HG03097 (cell line): Measurements from ENCODE around the gene MBOAT2.
A peak's percentile ranks its signal among the peaks of the same experiment; 100 is the strongest.
"Not testable (repeated sequence)": the region's sequence is repeated elsewhere in the genome, so short reads cannot be mapped to it uniquely, and the experiment has no call there.

Source experiments
- ATAC-seq: cut with Tn5 transposase; IDR thresholded peaks from one replicate; pipeline ENCODE4 v1.9.1; 2021; ENCODE audit not compliant: unreplicated experiment, low FRiP score

Gene MBOAT2

DNA sequence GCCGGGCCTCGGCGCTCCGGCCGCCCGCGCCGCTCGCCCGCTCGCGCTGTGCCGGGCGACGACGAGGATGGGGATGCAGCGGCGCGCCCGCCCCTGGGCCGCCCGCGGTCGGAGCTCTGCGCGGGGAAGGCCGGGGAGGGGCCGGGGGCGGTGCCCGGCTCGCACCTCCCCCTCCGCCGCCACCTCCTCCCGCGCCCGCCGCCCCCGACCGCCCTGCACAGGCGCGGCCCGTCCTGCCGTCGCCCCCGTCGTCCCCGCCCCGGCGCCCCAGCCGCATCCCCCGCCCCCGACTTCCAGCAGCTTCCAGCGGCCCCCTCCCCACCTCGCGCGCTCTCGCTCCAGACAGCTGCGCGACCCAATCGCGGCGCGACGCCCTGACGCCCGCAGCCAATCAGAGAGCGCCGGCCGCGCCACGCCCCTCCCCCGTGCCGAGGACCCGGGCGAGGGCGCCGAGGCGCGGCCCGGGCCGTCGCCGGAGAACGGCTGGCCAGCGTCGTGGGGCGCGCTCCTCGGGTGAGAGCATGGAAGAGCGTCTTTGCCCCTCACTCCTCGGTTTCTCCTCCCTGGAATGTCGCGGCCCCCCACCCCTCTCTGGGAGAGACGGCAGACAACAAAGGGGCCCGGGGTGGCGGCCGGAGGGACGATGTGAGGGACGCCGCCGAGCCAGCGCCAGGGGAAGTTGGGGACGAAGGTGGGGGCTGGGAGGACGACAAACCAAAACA is at the start of gene MBOAT2:
Gene MBOAT2, minus strand, starts transcription at position 69 of the 722 bp plus-strand sequence. CDS start 70 bp downstream, outside the sequence.
- peak; percentile 82 for ATAC-seq

GRCh38 chr2:9052821-9053533 is 49.5 kb upstream of the MBOAT2 start:
- no peak for ATAC-seq

GRCh38 chr2:9051451-9051850 is 48.0 kb upstream of the MBOAT2 start:
- not testable (repeated sequence) for ATAC-seq

DNA sequence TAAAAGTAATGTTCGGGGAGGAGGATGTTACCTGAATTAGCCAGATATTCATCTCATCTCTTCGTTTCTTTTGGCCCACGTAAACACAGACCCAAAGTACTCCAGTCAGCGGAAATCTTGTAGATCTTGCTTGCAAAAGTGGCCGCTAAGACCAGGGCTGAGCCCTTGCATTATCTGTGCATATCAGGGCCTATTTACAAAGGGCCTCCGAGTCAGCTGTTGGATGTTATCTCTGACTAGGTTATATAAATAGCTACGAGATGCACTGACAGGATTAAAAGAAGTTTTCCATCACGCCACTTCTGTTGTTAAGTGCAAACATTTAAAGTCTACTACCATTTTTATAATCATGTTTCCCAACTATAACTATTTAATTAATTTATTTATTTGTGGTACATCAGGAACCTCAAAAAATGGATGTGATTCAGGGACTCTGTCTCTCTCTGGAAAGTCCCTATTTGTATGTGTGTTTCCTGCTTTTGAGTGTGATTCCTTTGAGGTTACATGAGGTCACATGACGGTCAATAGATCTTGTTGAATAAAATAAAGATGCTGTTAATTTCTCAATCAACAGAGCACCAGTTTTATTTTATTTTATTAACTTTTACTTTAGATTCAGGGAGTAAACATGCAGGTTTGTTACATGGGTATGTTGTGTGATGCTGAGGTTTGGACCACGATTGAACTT is 46.8 kb upstream of the MBOAT2 start:
- no peak for ATAC-seq

GRCh38 chr2:9045595-9045994 is 42.1 kb upstream of the MBOAT2 start:
- ATAC-seq: no peak

- ATAC-seq: not testable (repeated sequence)
These were observed 40.0 kb upstream of the MBOAT2 start for GRCh38 chr2:9043491-9043890.

DNA sequence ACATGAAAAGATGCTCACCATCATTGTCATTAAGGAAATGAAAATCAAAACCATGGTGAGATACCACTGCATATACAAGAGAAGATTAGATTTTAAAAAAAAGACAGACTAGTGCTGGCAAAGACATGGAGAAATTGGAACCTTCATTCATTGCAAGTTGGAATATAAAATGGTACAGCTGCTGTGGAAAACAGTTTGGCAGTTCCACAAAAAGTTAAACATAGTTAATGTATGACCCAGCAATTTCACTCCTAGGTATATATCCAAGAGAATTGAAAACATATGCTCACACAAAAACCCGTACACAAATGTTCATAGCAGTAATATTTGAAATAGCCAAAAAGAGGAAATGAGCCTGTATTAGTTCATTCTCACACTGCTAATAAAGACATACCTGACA is 33.7 kb upstream of the MBOAT2 start:
- ATAC-seq: no peak

- no peak for ATAC-seq
These were observed 30.1 kb upstream of the MBOAT2 start for GRCh38 chr2:9033385-9034168.

- ATAC-seq: no peak
These were observed 29.2 kb upstream of the MBOAT2 start for GRCh38 chr2:9032536-9033255.

DNA sequence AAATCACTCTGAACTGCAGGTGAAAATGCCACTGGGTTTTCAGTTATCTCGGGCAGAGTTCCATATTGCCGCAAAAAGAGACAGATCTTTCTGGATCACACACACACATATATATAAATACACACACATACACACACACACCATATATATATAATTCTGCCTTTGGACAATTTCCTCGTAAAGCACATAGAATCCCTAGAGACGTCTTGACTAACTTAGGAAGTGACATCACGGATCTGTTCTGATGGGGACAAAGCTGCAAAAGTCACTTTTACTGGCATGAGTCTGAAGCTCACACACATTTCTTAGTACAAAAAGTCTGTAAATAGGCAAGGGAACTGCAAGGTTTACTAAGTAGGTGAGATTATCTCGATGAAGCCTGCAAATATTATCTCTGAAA is 28.6 kb upstream of the MBOAT2 start:
- ATAC-seq: no peak

DNA sequence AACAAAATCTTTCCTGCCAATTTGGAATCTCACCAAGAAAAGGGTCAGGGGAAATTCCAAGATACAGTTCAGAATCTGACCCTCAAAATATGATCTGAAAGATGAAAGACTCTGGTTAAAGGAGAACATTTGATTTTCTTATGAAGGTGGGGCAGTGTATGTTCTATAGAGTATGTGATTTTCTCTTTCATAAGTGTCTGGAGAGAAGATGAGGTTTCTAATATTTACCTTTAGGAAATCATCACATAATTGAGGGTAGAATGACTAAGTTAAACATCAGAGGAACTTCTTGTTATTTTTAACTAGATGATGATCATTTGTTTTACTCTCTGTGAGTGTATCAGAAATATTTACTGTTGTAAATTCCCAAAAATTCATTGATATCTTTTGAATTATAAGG is 27.8 kb upstream of the MBOAT2 start:
- no peak for ATAC-seq

DNA sequence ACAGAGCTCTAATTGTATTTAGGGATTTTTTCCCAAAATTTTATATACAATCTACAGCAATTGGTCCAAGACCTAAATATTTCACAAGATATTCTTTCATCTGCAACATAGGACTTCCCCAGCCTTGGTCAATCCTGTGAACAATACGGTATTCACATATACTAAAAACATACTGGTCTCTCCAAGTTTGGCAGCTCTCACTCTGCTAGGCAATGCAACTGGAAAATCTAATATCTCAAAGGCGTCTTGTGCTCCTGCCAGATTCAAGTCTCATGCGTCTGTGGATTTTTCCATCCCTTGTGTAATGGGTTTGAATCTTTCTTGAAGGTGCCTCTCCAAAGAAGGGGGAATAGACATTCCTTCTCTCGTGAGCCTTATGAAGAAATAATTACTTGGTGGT is 27.4 kb upstream of the MBOAT2 start:
- no peak for ATAC-seq

- ATAC-seq: no peak
These were observed 26.7 kb upstream of the MBOAT2 start for GRCh38 chr2:9030190-9030589.

DNA sequence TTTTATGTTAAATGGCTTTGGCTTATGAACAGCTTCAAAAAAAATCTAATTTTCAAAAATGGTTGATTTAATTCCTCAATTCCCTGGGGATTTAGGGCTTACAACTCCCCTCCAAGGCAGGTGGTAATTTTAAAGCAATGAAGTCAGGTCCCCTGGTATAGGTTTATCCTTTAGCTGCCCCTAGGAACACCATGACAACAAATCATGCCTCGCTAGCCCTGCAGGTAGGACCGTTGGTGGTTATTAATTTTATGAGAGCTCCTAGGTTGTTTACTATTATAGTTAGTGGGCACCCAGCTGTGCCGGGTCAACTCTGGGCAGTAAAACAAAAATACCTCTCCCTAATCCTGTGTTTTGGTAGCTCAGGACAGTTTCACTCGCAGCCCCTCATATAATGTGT is 26.2 kb upstream of the MBOAT2 start:
- ATAC-seq: no peak

DNA sequence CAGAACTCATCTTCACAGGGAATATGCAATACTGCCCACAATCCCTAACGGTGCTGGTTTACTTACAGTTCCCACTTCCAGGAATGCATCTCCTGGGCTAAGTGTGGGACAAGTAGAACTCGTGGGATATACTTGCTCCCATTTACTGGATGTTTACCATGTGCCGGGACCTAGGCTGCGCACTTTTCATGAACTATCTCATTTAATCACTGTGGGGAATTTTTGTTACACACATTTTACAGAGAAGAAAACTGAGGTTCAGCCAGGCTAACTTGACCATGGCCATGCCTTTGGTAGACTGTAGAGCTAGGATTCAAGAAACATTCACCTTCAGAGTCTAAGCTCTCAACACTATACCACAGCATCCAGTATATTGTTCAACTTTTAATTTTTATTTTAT is 24.4 kb upstream of the MBOAT2 start:
- no peak for ATAC-seq

- ATAC-seq: no peak
These were observed 22.3 kb upstream of the MBOAT2 start for GRCh38 chr2:9025746-9026145.

DNA sequence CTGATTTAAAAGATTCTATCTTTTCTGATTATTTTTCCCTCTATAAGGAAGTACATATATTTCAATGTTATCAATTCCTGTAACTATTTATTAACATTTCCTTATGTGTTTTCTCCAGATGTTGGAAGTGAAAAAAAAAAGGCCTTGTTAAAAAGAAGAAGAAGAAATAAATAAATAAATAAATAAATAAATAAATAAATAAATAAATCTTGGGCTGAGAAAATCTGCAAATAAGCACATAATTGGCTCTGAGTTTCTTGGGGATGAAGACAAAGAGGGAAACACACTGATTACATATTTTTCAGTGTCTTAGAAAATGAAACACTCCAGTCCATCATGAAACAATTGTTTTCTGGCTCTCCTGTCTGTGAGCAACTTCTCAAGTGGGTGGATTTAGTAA is 21.1 kb upstream of the MBOAT2 start:
- no peak for ATAC-seq

DNA sequence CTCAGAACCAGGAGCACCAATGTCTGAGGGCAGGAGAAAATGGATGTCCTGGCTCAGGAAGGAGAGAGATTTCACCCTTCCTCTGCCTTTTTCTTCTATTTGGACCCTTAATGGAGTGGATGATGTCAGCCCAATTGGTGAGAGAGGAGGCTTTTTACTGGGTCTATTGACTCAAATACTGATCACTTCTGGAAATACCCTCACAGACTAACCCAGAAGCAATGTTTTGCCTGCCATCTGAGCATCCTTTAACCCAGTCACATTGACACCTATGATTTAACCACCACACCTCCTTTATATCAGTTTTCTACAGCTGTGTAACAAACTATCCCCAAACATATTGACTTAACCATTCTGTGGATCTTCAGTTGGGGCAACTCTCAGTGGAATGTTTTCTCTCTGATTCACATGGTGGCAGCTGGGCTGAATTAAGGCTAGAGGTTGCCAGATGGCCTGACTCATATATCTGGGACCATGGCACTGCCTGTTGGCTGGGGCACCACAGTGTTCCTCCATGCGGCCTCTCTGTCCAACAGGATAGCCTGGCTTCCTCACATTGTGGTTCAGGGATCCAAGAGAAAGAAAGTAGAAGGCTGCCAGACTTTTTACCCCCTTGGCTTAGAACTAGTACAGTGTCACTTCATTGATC is 18.2 kb upstream of the MBOAT2 start:
- ATAC-seq: no peak

GRCh38 chr2:9020267-9020666 is 16.8 kb upstream of the MBOAT2 start:
- ATAC-seq: no peak

DNA sequence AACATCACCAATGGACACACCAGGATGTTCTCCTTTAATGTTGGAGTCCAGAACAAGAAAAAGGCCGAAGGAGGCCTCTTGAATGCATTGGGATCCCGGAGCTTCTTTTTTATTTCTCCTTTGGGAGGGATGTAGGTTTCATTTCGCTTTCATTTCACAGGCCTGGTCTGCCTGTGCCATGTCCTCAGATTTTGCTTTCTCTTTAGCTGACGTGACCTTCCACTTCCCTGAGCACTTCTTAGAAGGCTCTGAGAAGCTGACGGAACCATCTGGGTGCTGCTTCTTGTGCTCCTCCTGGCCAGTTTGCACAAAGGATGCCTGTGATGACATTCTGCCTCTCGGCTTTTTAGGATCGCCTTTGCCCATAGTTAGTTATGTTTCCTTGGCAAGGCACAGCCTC is 15.1 kb upstream of the MBOAT2 start:
- ATAC-seq: no peak
